Tongue (tissue), 3 donors: Measurements from ENCODE around the gene ACTG2. TPM values are rescaled to one million over a fixed set of nuclear protein-coding genes. Genes with fewer than 3 reads are reported as not detected.

Experiments
- DNase-seq: peaks from one replicate; pipeline ENCODE4 v3.0.0-alpha.2; 2015
- small RNA-seq: library from RNA; depleted of rRNA; stranded (forward); fragments of <200 nt; gene quantifications from one replicate; pipeline ENCODE3, GENCODE V24; 2014; ENCODE audit warnings: low replicate concordance
- total RNA-seq: library from RNA; depleted of rRNA; stranded (reverse); fragments of >200 nt; gene quantifications from one replicate; pipeline ENCODE4 v1.2.3, GENCODE V29; 2014

Gene ACTG2
- total RNA-seq, 1 donor from 2014 or later = 7.9 TPM

- no peak for DNase-seq
Measured at GRCh38 chr2:73969356-73969755, 76.5 kb downstream of the ACTG2 start.

Small RNA genes within 50 kb of the gene (small RNA-seq; reads per million reads assigned to genes)
- not detected for gene RNA5SP97

Other genes with a start within 250 kb of the ACTG2 start
- gene TPRKB, start 155.7 kb upstream of the ACTG2 start, total RNA-seq = 26.5 TPM
- 33.7 TPM for gene DUSP11, start 112.9 kb upstream of the ACTG2 start, total RNA-seq
- gene C2orf78, start 108.8 kb upstream of the ACTG2 start, total RNA-seq = not detected
- gene STAMBP, start 64.0 kb upstream of the ACTG2 start, total RNA-seq = 28.5 TPM
- gene DGUOK, start 33.9 kb downstream of the ACTG2 start, total RNA-seq = 23.5 TPM
- gene TET3, start 91.9 kb downstream of the ACTG2 start, total RNA-seq = 10.6 TPM